Small intestine (tissue), 7 donors: ENCODE measurements around the gene RHOF. TPM values are rescaled to one million over a fixed set of nuclear protein-coding genes. Genes with fewer than 3 reads are reported as not detected.

ENCODE experiments used
- DNase-seq, 2 donors: peaks; one replicate each; pipeline versions ENCODE4 v3.0.0 to v3.0.0-alpha.2; 2013
- FAIRE-seq: peaks from 2 replicates; lab custom pipeline; 2012; peaks lifted over from hg19 to GRCh38; lab: Jason Lieb, UNC
- H3K27ac ChIP-seq, 3 donors: one replicate each; pipeline ENCODE4 v1.5.1; 2013; ENCODE audit warnings: low read length in 2 of 3, mild to moderate bottlenecking in 2 of 3, control low read depth in 1 of 3, inconsistent platforms in 1 of 3, low read depth in 1 of 3, moderate library complexity in 1 of 3
- H3K27me3 ChIP-seq, 3 donors: one replicate each; pipeline ENCODE4 v1.6.1; 2013; ENCODE audit warnings: low read length in 3 of 3, inconsistent platforms in 1 of 3; ENCODE audit not compliant: control insufficient read depth in 3 of 3, insufficient read depth in 3 of 3
- H3K36me3 ChIP-seq, 3 donors: one replicate each; pipeline ENCODE4 v1.6.1; 2013; ENCODE audit warnings: low read length in 3 of 3, inconsistent platforms in 1 of 3, low read depth in 1 of 3, mild to moderate bottlenecking in 1 of 3, moderate library complexity in 1 of 3; ENCODE audit not compliant: control insufficient read depth in 3 of 3, insufficient read depth in 2 of 3
- H3K4me1 ChIP-seq, 3 donors: one replicate each; pipeline ENCODE4 v1.6.1; 2013; ENCODE audit warnings: low read length in 2 of 3, inconsistent platforms in 1 of 3, low read depth in 1 of 3, mild to moderate bottlenecking in 1 of 3, moderate library complexity in 1 of 3; ENCODE audit not compliant: control insufficient read depth in 3 of 3, insufficient read depth in 2 of 3
- H3K4me3 ChIP-seq, 3 donors: one replicate each; pipeline ENCODE4 v1.5.1; 2013; ENCODE audit warnings: low read length in 3 of 3, control low read depth in 1 of 3, inconsistent platforms in 1 of 3, low read depth in 1 of 3, mild to moderate bottlenecking in 1 of 3, moderate library complexity in 1 of 3
- H3K9me3 ChIP-seq, 2 donors: one replicate each; pipeline ENCODE4 v1.6.1; 2013; ENCODE audit warnings: low read depth in 1 of 2, low read length in 1 of 2; ENCODE audit not compliant: control insufficient read depth in 2 of 2, insufficient read depth in 1 of 2
- WGBS, 3 donors: extraction: QIAGEN DNeasy Blood & Tissue Kit; methylation state at CpG; one replicate each; pipeline ENCODE4 v1.1.7; 2013; 5-methylcytosine and 5-hydroxymethylcytosine counted together
- polyA plus RNA-seq, 4 donors: library from polyadenylated mRNA; stranded (reverse) in 3 of 4; unstranded in 1 of 4; fragments of 200-250 nt in 3 of 4; fragments of 120-200 nt in 1 of 4; gene quantifications; one replicate each; pipeline versions ENCODE4 v1.2.1 to v1.2.3, GENCODE V29; 2013
- donor health status: healthy with polysubstance abuse.
- donor health status: control.
- donor health status: control.
- donor health status: Bipolar disorder and iron deficiency.
- donor health status: healthy.

Gene RHOF
- polyA plus RNA-seq, 4 donors = 13.3 to 75.9 (median 43.6) TPM

DNA sequence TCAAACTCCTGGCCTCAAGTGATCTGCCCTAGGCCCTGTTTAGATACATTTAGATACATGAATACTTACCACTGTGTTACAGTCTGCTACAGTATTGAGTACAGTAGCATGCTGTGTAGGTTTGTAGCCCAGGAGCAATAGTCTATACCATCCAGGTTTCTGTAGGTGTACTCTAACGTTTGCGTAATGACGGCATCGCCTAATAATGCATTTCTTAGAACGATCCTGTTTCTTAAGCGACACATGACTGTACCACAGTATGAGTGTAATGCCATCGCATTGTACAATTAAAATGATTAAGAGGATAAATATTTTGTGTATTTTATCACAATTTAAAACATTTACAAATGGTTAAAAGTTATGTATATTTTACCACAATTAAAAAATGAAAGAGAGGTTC is 62.0 kb downstream of the RHOF start:
- H3K27me3 ChIP-seq = no peaks in the 10 kb centered on the region
- H3K36me3 ChIP-seq = peaks cover 0 to 13% (median 0%) of the 10 kb centered on the region in 3 donors
- no peak overlapping the region for H3K27ac ChIP-seq
- H3K4me1 ChIP-seq = peaks cover 0 to 4% (median 0%) of the 10 kb centered on the region in 3 donors
- H3K4me3 ChIP-seq = no peak overlapping the region
- 96 to 98% (median 97%) methylated on average over 7 of the region's 7 CpGs for WGBS, 3 donors
- no peaks in the 10 kb centered on the region for H3K9me3 ChIP-seq
- no peak for FAIRE-seq
- DNase-seq = no peak

DNA sequence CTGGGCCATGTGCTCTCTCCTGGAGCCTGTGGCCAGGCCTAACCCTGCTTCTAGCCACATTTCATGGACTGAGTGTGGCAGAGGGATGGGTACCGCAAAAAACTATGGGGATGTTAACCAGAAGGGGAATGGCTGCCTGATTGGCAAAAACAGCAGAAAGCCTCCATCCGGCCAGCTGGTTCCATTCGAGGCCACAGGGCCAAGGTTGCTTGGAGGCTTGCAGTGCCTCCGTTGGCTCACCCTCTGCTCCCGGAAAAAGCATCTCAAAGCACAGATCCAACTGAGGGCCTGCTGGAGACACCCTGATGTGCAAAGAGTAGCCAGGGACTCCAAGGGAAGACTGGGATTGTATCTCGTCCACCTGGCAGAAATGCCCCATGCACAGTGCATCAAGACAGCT is 64.5 kb downstream of the RHOF start:
- Histone ChIP-seq H3K4me3 (no peak overlapping the region), H3K27ac (no peak overlapping the region), H3K4me1 (peaks cover 0 to 4% (median 0%) of the 10 kb centered on the region in 3 donors), H3K27me3 (no peaks in the 10 kb centered on the region), H3K36me3 (peaks cover 0 to 13% (median 0%) of the 10 kb centered on the region in 3 donors), H3K9me3 (no peaks in the 10 kb centered on the region)
- DNase-seq (no peak), FAIRE-seq (no peak)
- WGBS, 3 donors = 89 to 98% (median 93%) methylated on average over 6 of the region's 6 CpGs

Other genes starting within 250 kb of the RHOF start
- 10 to 100 TPM in 2 of 4 donors, 1 to 10 TPM in 2; 7.6 to 16.0 (median 11.8) TPM for gene KDM2B, start 212.7 kb downstream of the RHOF start, polyA plus RNA-seq
- gene ORAI1, start 167.2 kb downstream of the RHOF start, polyA plus RNA-seq = 10 to 100 TPM; 16.1 to 51.4 (median 28.7) TPM
- 1 to 10 TPM in 1 of 4 donors, under 1 TPM in 1, not detected in 2; 0.57 to 3.1 TPM for gene MORN3, start 124.0 kb downstream of the RHOF start, polyA plus RNA-seq
- 10 to 100 TPM in 1 of 4 donors, 1 to 10 TPM in 3; 2.7 to 11.3 (median 3.6) TPM for gene TMEM120B, start 80.9 kb downstream of the RHOF start, polyA plus RNA-seq
- 10 to 100 TPM in 1 of 4 donors, 1 to 10 TPM in 3; 3.6 to 13.0 (median 6.6) TPM for gene SETD1B, start 10.3 kb upstream of the RHOF start, polyA plus RNA-seq
- under 1 TPM in 2 of 4 donors, not detected in 2; 0.13 to 0.78 TPM for gene HPD, start 65.2 kb upstream of the RHOF start, polyA plus RNA-seq
- gene PSMD9, start 95.1 kb upstream of the RHOF start, polyA plus RNA-seq = 100 to 1,000 TPM in 1 of 4 donors, 10 to 100 TPM in 3; 54.9 to 123 (median 89.0) TPM
- 1 to 10 TPM in 1 of 4 donors, under 1 TPM in 2, not detected in 1; 0.34 to 1.6 (median 0.67) TPM for gene CFAP251, start 124.9 kb upstream of the RHOF start, polyA plus RNA-seq
- 10 to 100 TPM in 1 of 4 donors, 1 to 10 TPM in 2, under 1 TPM in 1; 0.22 to 10.4 (median 3.4) TPM for gene BCL7A, start 228.2 kb upstream of the RHOF start, polyA plus RNA-seq